ENCODE data around the gene RNASE4. TPM values are rescaled to one million over a fixed set of nuclear protein-coding genes. Genes with fewer than 3 reads are reported as not detected.

RNASE4 gene
- total RNA-seq, 2 donors from 2014 or later = 0.63 to 0.79 TPM

DNA sequence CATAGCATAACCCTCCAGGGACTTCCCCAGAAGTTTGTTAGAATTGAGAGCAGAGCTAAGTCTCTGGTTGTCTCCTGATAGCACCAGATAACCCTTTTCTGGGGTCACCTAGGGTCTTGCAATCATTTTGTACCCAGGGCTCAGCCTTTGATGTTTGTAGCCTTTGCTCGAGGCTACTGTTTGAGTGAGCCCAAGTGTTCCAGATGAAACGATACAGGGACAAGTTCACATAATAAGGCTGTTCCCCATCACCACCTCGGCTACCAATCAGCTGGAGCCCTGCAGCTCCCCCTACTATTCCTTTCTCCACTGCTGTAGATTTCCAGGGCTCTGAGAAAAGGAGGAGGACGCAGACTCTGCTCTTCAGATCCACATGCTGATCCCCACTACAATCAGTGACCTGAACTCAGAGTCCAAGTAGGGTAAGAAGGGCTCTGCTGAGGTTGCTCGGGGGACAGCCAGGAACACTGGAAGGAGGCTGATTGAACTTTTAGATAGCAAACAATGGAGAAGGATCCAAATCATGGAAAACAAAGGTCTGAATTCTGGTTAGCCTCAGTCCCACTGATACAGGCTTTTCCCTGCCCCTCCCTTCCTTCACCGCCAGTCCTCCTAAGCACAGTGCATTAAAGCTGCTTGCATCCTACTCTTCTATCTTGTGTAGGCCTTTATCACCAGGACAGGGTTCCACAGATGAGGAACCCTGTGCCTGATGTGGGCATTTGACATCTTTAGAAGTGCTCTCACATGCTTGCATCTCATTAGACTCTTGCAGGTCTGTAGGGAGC lies 61.4 kb downstream of the RNASE4 start, which contains the start of gene EDDM3A:
EDDM3A (plus strand) TSS at position 317 of the 788 bp plus-strand sequence. CDS start 1,694 bp downstream, outside the sequence.
- Mint-ChIP-seq H3K4me3 (no peak within 1 kb of the TSS), H3K4me1 (ENCODE audit: low read depth) (peaks cover 5% of the 10 kb centered on the region), H3K9me3 (no peaks in the 10 kb centered on the region), H3K27ac (no peak within 1 kb of the TSS), H3K36me3 (ENCODE audit: insufficient read depth in 2 of 2) (no peaks in the 10 kb centered on the region), H3K27me3 (ENCODE audit: low read depth) (peaks cover 6% of the 10 kb centered on the region)
- ATAC-seq (replicated peaks in 1 of 2) (no peak), DNase-seq (no peak)

DNA sequence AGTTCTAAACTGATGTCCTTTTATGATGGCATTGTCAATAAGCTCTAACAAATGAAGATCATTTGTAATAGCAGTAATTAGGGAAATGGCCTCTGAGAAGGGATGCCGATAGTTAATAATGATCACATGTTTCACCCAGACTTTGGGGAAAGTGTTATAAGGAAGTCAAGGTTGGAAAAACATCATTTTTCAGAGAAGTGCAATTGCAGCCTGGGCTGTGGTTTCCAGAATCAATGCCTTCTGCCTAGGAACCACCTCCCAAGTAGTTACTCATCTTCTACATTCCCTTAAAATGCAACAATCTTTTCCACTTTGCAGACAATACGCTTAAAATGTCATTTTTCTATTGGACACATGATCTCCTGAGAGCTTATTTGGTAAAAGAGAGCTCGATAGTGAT lies 62.2 kb downstream of the RNASE4 start:
- no peak for DNase-seq
- Mint-ChIP-seq H3K27me3 (ENCODE audit: low read depth) (peaks cover 7% of the 10 kb centered on the region), H3K4me3 (no peak overlapping the region), H3K27ac (no peak overlapping the region), H3K9me3 (peaks cover under 1% of the 10 kb centered on the region in 2 donors), H3K4me1 (ENCODE audit: low read depth) (peaks cover 5% of the 10 kb centered on the region), H3K36me3 (ENCODE audit: insufficient read depth in 2 of 2) (peaks cover under 1% of the 10 kb centered on the region in 2 donors)
- ATAC-seq (replicated peaks in 1 of 2) = no peak

DNA sequence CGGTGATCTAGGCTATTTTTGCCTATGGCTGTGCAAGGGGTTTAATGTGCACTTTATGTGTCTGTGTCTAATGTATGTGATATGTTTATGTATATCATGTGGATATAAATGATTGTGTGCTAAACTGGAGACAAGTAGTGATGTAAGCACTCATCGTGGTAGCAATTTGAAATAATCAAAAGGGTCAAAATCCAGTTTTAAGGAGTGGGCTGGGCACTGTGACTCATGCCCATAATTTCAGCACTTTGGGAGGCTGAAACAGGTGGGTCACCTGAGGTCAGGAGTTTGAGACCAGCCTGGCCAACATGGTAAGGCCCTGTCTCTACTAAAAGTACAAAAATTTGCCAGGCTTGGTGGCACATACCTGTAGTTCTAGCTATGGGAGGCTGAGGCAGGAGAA lies 64.1 kb downstream of the RNASE4 start:
- H3K4me1 Mint-ChIP-seq (ENCODE audit: low read depth) = peaks cover 5% of the 10 kb centered on the region
- H3K27me3 Mint-ChIP-seq (ENCODE audit: low read depth) = peaks cover 12% of the 10 kb centered on the region
- DNase-seq (no peak), ATAC-seq (replicated peaks in 1 of 2) (no peak)
- H3K9me3 Mint-ChIP-seq = peaks cover 7 to 12% of the 10 kb centered on the region in 2 donors
- no peak overlapping the region for H3K27ac Mint-ChIP-seq
- H3K4me3 Mint-ChIP-seq = no peak overlapping the region
- peaks cover 8 to 9% of the 10 kb centered on the region in 2 donors for H3K36me3 Mint-ChIP-seq (ENCODE audit: insufficient read depth in 2 of 2)

- Mint-ChIP-seq H3K4me3 (no peak overlapping the region), H3K4me1 (ENCODE audit: low read depth) (peaks cover 5% of the 10 kb centered on the region), H3K36me3 (ENCODE audit: insufficient read depth in 2 of 2) (peaks cover 9 to 10% of the 10 kb centered on the region in 2 donors), H3K9me3 (peaks cover 7 to 12% of the 10 kb centered on the region in 2 donors), H3K27me3 (ENCODE audit: low read depth) (peaks cover 12% of the 10 kb centered on the region), H3K27ac (peak overlapping the region; percentile 6)
- no peak for DNase-seq
- ATAC-seq (replicated peaks in 1 of 2) = peak; percentile 51 to 82
Observed at GRCh38 chr14:20750194-20750593, 65.8 kb downstream of the RNASE4 start.

Other genes starting within 250 kb of the RNASE4 start
- under 1 TPM; 0.28 to 0.29 TPM for gene KLHL33, start 248.4 kb upstream of the RNASE4 start, total RNA-seq
- gene OSGEP, start 229.7 kb upstream of the RNASE4 start, total RNA-seq = 10 to 100 TPM; 50.7 to 68.1 TPM
- 100 to 1,000 TPM; 198 to 209 TPM for gene APEX1, start 229.3 kb upstream of the RNASE4 start, total RNA-seq
- gene PIP4P1, start 223.1 kb upstream of the RNASE4 start, total RNA-seq = 10 to 100 TPM; 38.2 to 45.8 TPM
- gene PNP, start 215.2 kb upstream of the RNASE4 start, total RNA-seq = 100 to 1,000 TPM; 111 to 115 TPM
- gene RNASE10, start 179.0 kb upstream of the RNASE4 start, total RNA-seq = under 1 TPM; 0.77 to 0.90 TPM
- gene RNASE9, start 123.5 kb upstream of the RNASE4 start, total RNA-seq = not detected
- gene RNASE11, start 96.6 kb upstream of the RNASE4 start, total RNA-seq = not detected
- not detected for gene RNASE12, start 93.2 kb upstream of the RNASE4 start, total RNA-seq
- gene OR6S1, start 42.9 kb upstream of the RNASE4 start, total RNA-seq = not detected
- 1 to 10 TPM in 1 of 2 donors, under 1 TPM in 1; 0.67 to 2.5 TPM for gene ANG, start 4.2 kb downstream of the RNASE4 start, total RNA-seq
- gene EDDM3A, start 61.3 kb downstream of the RNASE4 start, total RNA-seq = not detected
- gene EDDM3B, start 83.8 kb downstream of the RNASE4 start, total RNA-seq = not detected
- not detected for gene RNASE6, start 96.7 kb downstream of the RNASE4 start, total RNA-seq
- not detected for gene RNASE1, start 118.3 kb downstream of the RNASE4 start, total RNA-seq
- not detected for gene RNASE3, start 206.8 kb downstream of the RNASE4 start, total RNA-seq

Measured in activated T-cell treated with anti-CD3 and anti-CD28 coated beads, Interleukin-2, amount 50 U/mL, for 72 hours (primary cell).